IPS DF 6.9 (cell line): Measurements from ENCODE around the gene PDE4D.

Experiments
- DNase-seq: peaks from one replicate; pipeline ENCODE4 v3.0.0-alpha.2; 2013; ENCODE audit warnings: low read depth, low spot score
- H3K27ac ChIP-seq: one replicate; pipeline ENCODE4 v1.5.1; 2013; ENCODE audit warnings: low read length, control low read depth
- H3K27me3 ChIP-seq: 2 replicates; pipeline ENCODE4 v1.6.1; 2013; ENCODE audit warnings: mild to moderate bottlenecking, low read length; ENCODE audit not compliant: control insufficient read depth, insufficient read depth
- H3K36me3 ChIP-seq: 2 replicates; pipeline ENCODE4 v1.6.1; 2013; ENCODE audit warnings: low read length; ENCODE audit not compliant: control insufficient read depth, insufficient read depth
- H3K4me1 ChIP-seq: 2 replicates; pipeline ENCODE4 v1.6.1; 2013; ENCODE audit warnings: low read length; ENCODE audit not compliant: control insufficient read depth, insufficient read depth
- H3K4me3 ChIP-seq: 2 replicates; pipeline ENCODE4 v1.5.1; 2013; ENCODE audit warnings: mild to moderate bottlenecking, low read length
- H3K9me3 ChIP-seq: 2 replicates; pipeline ENCODE4 v1.6.1; 2013; ENCODE audit warnings: low read length, inconsistent platforms; ENCODE audit not compliant: control insufficient read depth, insufficient read depth
- WGBS: extraction: QIAGEN DNeasy Blood & Tissue Kit; methylation state at CpG from one replicate; pipeline ENCODE4 v1.1.7; 2013; ENCODE audit warnings: mixed read lengths, missing lambda C conversion rate; ENCODE audit not compliant: insufficient read length, insufficient coverage; 5-methylcytosine and 5-hydroxymethylcytosine counted together

PDE4D gene

DNA sequence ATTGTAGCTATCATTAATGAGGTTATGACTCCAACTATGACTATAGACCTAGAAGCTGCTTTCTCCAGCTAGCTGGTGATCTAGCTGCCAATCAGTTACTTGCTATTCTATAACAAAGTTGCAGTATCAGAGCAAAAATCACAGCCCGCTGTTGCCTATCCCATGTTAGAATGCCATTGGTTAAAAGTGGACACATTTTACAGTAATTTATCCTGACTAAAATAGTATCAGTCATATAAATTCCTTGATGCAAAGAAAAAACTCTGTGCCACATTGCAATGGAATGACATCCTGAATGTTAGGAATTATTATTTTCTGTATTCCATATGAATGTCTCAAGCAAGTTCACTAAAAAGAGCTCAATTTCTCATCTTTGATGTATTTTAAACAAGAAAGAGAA is 626.5 kb downstream of the PDE4D start:
- Histone ChIP-seq H3K27ac (no peak overlapping the region), H3K4me1 (no peaks in the 10 kb centered on the region), H3K27me3 (peaks cover 2% of the 10 kb centered on the region; the same call in 1 of the 2 replicates), H3K4me3 (no peak overlapping the region), H3K36me3 (no peaks in the 10 kb centered on the region), H3K9me3 (no peaks in the 10 kb centered on the region)
- DNase-seq, result no peak
- WGBS, result no CpG with 5 or more reads among the region's 1 CpG

DNA sequence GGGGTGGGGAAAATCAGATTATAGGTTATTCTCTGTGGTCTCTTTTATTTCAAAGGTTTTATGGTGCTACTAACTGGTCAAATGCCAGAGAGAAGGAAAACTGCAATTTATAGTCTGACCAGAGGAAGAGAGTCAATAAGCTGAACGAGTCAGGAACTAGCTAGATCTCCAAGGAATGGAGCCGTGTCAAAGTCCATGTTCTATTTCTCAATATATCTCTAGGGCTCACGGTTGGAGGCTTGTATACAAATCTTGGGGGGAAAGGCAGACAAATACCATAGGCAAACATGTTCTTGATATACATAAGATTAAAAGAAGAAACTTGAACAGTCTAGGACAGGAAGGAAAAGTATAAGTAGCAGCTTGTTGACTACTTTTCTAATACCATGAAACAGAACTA is 627.1 kb downstream of the PDE4D start:
- no peak for DNase-seq
- WGBS, result no CpG with 5 or more reads among the region's 3 CpGs
- H3K4me1 ChIP-seq, result no peaks in the 10 kb centered on the region
- no peak overlapping the region for H3K4me3 ChIP-seq
- no peak overlapping the region for H3K27ac ChIP-seq
- H3K9me3 ChIP-seq, result no peaks in the 10 kb centered on the region
- peaks cover 2% of the 10 kb centered on the region; the same call in 1 of the 2 replicates for H3K27me3 ChIP-seq
- H3K36me3 ChIP-seq, result no peaks in the 10 kb centered on the region

DNA sequence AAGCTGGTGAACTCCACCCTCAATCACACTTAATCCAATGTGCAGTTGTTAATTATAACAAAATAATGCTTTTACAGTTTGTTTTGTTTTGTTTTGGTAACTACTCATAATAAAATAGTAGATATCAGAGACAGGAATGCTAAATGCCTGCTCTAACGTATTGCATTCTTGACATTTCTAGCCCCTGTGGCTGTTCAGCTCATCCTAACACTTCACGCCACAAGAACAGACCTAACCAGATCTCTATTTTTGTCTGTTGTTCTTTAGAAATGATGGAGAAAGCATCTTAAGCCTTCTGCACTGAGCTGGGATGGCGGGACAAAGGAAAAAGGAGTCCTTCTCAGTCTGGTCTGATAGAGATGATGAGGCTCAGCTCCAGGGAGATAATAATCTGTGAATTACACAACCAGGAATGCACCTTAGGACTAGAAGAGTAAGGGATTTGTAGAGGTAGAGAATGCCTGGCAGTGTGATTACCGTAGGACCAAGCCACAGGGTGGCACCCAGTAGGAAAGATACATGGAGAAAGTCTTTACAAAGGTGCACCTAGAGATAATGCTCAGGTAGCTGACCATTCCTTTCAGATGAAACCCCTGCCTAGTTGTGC is 628.8 kb downstream of the PDE4D start:
- no peaks in the 10 kb centered on the region for H3K9me3 ChIP-seq
- H3K4me1 ChIP-seq, result no peaks in the 10 kb centered on the region
- H3K27ac ChIP-seq, result no peak overlapping the region
- no CpG with 5 or more reads among the region's 4 CpGs for WGBS
- no peak for DNase-seq
- peaks cover 2% of the 10 kb centered on the region; the same call in 1 of the 2 replicates for H3K27me3 ChIP-seq
- H3K4me3 ChIP-seq, result no peak overlapping the region
- H3K36me3 ChIP-seq, result no peaks in the 10 kb centered on the region

DNA sequence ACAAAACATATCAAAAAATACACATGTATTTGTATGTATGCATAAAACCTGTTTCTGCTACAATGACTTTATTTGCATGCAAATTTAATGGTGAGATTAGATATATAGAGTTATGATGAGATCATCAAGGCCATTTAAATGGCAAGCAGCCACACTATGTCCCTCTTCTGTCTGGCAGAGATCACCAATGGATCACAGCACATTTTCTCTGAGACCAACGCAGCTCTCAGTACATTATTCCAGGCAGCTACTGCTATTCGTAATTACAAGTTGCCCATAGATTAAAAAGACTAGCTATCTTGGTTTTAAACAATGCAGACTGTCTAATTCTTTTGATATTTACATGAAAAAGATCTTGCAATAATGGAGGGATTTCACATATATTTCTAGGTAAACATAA is 629.5 kb downstream of the PDE4D start:
- WGBS, result no CpG with 5 or more reads among the region's 2 CpGs
- Histone ChIP-seq H3K4me3 (no peak overlapping the region), H3K9me3 (no peaks in the 10 kb centered on the region), H3K27me3 (peaks cover 2% of the 10 kb centered on the region; the same call in 1 of the 2 replicates), H3K36me3 (no peaks in the 10 kb centered on the region), H3K27ac (no peak overlapping the region), H3K4me1 (no peaks in the 10 kb centered on the region)
- no peak for DNase-seq

DNA sequence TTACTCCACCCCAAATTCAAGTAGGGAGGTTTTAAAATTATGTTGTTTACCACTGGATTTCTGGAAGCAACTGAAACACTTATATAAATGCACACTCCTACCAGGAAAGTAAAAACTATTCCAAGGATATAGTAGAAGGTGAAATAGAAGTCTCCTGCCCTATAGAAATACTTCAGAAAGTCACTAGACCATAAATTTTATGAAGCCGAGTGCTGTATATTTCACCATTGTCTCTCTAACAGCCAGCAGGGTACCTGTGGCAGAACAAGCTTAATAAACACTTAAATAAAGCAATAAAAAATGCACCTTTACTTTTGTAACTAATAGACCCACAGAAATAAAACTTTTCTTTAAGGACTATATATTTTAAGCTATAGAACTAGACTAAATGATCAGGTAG is 631.6 kb downstream of the PDE4D start:
- Histone ChIP-seq H3K4me1 (no peaks in the 10 kb centered on the region), H3K4me3 (no peak overlapping the region), H3K36me3 (no peaks in the 10 kb centered on the region), H3K27me3 (peaks cover 1% of the 10 kb centered on the region; the same call in 1 of the 2 replicates), H3K9me3 (no peaks in the 10 kb centered on the region), H3K27ac (no peak overlapping the region)
- WGBS, result no CpG with 5 or more reads among the region's 1 CpG
- no peak for DNase-seq

DNA sequence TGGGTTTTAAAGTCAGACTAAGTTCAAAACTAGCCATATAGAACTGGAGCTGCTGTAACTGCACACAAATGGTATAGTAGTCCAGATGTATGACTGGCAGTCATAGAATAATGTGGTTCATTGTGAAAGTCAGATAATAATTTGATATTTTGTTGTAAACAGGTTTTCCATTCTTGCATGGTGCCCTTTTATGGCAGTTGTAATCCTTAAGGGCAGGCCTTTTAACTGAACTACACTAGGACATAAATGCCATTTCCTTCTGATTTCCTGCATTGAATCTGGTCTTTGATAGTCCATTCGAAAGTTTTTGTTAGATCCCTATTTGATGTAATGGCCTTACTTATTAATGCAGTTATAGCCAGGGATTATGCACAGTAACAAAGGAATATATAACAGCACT is 632.6 kb downstream of the PDE4D start:
- Histone ChIP-seq H3K4me1 (no peaks in the 10 kb centered on the region), H3K27me3 (no peaks in the 10 kb centered on the region), H3K9me3 (no peaks in the 10 kb centered on the region), H3K4me3 (no peak overlapping the region), H3K27ac (no peak overlapping the region), H3K36me3 (no peaks in the 10 kb centered on the region)
- no peak for DNase-seq
- no CpG with 5 or more reads among the region's 1 CpG for WGBS

DNA sequence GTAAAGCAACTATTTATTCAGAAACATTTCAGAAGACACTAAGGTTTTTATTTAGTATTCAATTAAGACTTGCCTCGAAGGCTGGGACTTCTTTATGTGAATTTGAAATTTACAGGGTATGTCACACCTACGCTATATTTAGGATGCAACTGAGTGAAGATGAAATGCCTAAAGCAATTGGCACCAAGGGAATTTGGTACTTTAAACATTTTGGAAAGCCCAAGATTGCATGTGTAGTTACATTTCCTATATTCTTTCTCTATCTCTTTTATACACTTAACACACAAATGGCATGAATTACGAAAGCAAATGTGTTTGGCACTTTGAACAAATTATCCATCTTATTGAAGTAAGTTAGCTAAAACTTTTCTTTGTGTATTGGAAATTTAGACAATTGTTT is 633.3 kb downstream of the PDE4D start:
- WGBS, result no CpG with 5 or more reads among the region's 3 CpGs
- Histone ChIP-seq H3K4me1 (no peaks in the 10 kb centered on the region), H3K27me3 (no peaks in the 10 kb centered on the region), H3K27ac (no peak overlapping the region), H3K9me3 (no peaks in the 10 kb centered on the region), H3K36me3 (no peaks in the 10 kb centered on the region), H3K4me3 (no peak overlapping the region)
- DNase-seq, result no peak

DNA sequence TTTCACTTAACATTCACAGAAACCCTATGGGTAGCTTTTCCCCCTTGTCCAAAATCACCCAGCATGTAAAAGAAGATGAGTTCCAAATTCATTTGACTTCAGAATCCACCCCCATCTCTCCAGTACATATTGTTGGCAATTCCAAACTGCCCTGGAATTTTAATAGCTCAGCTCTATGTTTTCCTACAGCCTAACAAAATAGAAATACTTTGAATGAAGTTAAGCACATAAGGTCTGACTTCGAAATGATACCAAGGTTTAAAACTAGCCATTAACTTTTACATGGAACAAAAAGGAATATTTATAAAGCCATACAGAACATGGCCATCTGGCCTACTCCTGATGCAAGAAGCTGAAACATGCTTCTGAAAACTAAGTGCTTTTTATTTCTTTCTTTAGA is 634.3 kb downstream of the PDE4D start:
- Histone ChIP-seq H3K9me3 (no peaks in the 10 kb centered on the region), H3K27ac (no peak overlapping the region), H3K36me3 (no peaks in the 10 kb centered on the region), H3K27me3 (no peaks in the 10 kb centered on the region), H3K4me1 (no peaks in the 10 kb centered on the region), H3K4me3 (no peak overlapping the region)
- no peak for DNase-seq
- WGBS, result no CpG with 5 or more reads among the region's 1 CpG

DNA sequence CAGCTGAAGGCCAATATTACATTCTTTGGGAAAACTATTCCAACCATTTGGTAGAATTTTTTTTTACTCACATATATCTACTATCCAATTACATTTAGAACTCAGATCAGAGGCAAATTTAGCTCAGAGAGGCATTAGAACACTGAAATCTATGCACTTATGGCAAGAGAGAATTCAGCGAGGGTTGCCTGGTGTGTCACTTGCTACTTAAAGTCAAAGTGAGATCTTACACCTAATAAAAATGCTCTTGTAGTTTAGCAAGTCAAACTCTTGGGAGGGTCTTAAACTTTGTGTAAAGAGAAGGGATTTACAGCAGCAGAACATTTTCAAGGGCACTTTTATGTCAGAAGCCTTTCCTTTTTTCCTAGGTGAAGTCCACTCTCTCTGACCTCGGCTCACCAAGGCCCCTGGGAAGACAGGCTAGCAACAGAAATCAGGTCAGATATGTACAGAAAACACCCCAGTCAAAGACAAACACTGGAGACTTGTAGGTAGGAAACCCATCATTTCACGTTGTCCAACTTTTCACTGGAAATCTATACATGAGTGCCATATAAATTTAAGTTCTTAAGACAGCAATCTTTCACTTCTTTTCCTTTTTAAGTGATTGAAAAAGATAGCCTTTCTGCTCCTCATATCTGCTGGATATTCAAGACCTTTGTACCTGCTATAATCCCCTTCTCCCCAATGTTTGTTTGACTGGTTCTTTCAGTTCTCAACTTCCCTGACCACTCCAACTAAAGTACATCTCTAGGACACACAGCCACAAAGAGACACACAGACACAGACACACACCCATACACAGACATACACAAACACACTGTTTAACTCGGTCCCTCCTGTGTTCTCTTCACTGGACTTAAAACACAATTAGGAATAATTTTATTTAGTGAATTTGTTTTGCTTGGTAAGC is 635.8 kb downstream of the PDE4D start:
- no peaks in the 10 kb centered on the region for H3K9me3 ChIP-seq
- no peak overlapping the region for H3K4me3 ChIP-seq
- no peak overlapping the region for H3K27ac ChIP-seq
- no peaks in the 10 kb centered on the region for H3K4me1 ChIP-seq
- H3K27me3 ChIP-seq, result no peaks in the 10 kb centered on the region
- H3K36me3 ChIP-seq, result no peaks in the 10 kb centered on the region
- no peak for DNase-seq
- no CpG with 5 or more reads among the region's 4 CpGs for WGBS

DNA sequence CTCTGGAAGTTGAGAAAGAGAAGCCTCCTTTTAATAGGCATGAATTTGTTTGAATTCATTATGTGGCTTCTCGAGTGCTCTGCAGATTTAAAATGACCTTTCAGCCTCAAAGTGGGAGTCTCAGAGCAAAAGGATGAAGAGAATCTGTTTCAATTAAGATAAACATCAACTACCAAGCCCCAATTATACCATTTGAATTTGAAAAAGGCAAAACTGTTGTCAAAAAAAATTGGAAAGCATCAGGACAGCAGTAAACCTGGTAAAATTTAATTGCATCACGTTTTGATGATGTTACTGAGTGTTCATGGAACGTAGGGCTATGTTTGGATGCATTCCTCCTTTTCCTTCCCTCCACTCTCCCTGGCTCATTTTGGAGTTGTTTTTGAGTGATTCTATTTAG is 637.2 kb downstream of the PDE4D start:
- Histone ChIP-seq H3K27ac (no peak overlapping the region), H3K27me3 (no peaks in the 10 kb centered on the region), H3K9me3 (no peaks in the 10 kb centered on the region), H3K36me3 (no peaks in the 10 kb centered on the region), H3K4me1 (no peaks in the 10 kb centered on the region), H3K4me3 (no peak overlapping the region)
- WGBS, result no CpG with 5 or more reads among the region's 3 CpGs
- DNase-seq, result no peak
